Measurements from ENCODE around the gene CFLAR.

CFLAR gene

DNA sequence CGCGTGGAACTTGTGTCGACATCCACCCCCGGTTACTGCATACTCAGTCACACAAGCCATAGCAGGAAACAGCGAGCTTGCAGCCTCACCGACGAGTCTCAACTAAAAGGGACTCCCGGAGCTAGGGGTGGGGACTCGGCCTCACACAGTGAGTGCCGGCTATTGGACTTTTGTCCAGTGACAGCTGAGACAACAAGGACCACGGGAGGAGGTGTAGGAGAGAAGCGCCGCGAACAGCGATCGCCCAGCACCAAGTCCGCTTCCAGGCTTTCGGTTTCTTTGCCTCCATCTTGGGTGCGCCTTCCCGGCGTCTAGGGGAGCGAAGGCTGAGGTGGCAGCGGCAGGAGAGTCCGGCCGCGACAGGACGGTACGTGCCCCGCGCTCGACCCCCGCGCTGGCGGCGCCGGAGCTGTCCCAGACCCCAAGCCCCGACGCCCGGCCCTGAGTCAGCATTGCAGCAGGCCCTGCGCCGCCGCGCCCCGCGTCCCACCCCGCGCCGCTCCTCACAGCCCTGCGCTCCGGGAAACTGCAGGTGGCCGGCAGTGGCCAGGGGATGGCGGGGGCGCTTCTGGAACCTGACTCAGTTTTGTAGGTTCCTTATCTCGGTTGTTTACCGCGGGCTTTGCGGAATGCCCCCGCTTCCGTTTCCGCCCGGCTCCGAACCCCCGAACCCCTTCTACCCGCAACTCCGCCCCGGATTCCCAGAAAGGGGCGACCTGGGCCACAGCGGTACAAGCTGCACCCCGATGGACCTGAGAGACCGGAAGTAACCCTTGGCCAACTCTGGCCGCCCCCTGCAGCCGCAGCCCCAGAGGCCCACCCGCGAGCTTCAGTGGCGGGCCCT is at the start of gene CFLAR:
TSS of gene CFLAR (plus strand) at position 50 of the 844 bp plus-strand sequence. CDS start 13,702 bp downstream, outside the sequence.
- TF ChIP-seq, protein P1, sequence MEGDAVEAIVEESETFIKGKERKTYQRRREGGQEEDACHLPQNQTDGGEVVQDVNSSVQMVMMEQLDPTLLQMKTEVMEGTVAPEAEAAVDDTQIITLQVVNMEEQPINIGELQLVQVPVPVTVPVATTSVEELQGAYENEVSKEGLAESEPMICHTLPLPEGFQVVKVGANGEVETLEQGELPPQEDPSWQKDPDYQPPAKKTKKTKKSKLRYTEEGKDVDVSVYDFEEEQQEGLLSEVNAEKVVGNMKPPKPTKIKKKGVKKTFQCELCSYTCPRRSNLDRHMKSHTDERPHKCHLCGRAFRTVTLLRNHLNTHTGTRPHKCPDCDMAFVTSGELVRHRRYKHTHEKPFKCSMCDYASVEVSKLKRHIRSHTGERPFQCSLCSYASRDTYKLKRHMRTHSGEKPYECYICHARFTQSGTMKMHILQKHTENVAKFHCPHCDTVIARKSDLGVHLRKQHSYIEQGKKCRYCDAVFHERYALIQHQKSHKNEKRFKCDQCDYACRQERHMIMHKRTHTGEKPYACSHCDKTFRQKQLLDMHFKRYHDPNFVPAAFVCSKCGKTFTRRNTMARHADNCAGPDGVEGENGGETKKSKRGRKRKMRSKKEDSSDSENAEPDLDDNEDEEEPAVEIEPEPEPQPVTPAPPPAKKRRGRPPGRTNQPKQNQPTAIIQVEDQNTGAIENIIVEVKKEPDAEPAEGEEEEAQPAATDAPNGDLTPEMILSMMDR (conservative IDR thresholded peaks at IDR 0.05; ENCODE audit: low read depth, low read length) = no peak
- peak within 1 kb of the TSS; percentile 79 for H3K4me3 ChIP-seq (ENCODE audit: low read length)
- no peak for DNase-seq (ENCODE audit: low read depth)

DNA sequence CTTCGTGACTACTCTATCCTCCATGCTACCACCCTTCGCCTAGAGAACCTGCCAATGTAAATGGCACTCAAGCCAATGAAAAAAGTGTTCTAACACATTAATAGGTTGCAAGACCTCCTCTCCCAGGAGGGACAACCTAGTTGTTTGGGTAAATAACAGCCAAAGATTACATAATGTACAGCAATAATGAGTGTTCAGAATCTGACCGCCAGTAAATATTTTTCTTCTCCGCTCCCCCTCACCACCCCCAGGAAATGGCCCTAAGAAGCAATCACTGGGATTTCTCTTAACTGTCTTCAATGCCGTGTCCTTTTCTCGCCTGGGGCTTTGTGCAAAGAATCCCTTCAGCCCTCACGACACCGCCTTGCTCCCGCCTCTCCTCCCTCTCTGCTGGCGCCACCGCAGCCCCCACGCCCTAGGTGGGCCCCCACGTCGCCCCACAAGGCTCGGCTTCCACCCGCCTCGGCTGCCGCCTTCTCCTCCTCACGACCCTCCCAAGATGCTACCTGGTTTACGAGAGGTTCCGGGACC is 45.0 kb upstream of the CFLAR start:
- TF ChIP-seq, protein P1 (conservative IDR thresholded peaks at IDR 0.05; ENCODE audit: low read depth, low read length) = no peak
- H3K4me3 ChIP-seq (ENCODE audit: low read length) = peak overlapping the region; percentile 92
- no peak for DNase-seq (ENCODE audit: low read depth)

DNA sequence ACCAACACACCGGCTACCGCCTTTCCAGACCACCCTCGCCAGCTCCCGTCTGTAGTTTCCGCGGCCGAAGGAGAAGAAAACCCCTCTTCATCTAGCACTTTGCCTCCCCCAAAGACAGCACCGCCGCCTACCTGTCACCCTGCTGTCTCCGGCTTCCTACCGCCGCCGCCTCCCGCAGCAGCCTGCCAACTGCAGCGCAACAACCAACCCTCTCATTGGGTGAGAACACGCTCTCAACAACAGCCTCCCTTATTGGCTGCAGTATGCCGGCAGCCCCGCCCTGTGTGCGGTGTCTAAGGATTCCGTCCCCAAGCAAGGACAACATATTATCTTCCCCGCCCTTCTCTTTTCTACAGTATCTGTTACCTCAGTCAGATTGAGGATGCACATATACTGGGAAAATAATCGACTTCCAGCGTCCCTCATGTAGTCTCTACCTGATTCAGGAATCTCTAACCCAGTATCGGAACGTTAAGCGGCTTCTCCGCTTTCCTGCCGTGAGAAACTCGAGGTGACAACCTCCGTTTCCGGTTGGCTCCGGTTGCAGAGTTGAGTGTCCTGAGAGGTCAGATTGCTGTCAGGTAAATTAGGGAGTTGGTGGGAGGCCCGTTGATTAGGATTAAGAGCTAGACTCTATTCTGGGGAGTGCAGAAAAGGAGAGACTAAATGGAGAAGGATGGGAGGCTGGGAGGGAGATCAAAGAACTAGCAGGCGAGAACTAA is 44.3 kb upstream of the CFLAR start, which contains the start of the genes HYCC2 and NDUFB3:
TSS of gene HYCC2 (minus strand) at position 193 of the 722 bp plus-strand sequence. CDS start 47,662 bp downstream, outside the sequence.
TSS of gene NDUFB3 (plus strand) at position 523 of the 722 bp plus-strand sequence. CDS start 6,882 bp downstream, outside the sequence.
- TF ChIP-seq, protein P1 (conservative IDR thresholded peaks at IDR 0.05; ENCODE audit: low read depth, low read length) = peak; percentile 32
- DNase-seq (ENCODE audit: low read depth) = peak; percentile 77
- H3K4me3 ChIP-seq (ENCODE audit: low read length) = peak within 1 kb of the TSS; percentile 92

DNA sequence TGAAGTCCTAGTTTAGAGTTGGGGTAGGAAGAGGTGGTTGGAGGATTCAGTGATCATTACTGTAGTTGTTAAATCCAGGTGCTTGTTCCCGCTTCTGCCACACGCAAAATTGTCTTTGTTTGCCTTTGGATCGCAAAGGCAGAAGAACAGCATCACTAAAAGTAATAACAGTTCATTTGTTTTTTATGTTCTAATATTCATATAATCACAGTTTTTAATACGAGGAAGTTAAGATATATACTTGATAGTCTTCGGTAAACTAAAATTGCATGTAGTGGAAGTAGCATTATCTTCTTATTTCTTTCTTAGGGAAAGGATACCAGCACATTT is 43.8 kb upstream of the CFLAR start:
- TF ChIP-seq, protein P1 (conservative IDR thresholded peaks at IDR 0.05; ENCODE audit: low read depth, low read length) = no peak
- no peak for DNase-seq (ENCODE audit: low read depth)

DNA sequence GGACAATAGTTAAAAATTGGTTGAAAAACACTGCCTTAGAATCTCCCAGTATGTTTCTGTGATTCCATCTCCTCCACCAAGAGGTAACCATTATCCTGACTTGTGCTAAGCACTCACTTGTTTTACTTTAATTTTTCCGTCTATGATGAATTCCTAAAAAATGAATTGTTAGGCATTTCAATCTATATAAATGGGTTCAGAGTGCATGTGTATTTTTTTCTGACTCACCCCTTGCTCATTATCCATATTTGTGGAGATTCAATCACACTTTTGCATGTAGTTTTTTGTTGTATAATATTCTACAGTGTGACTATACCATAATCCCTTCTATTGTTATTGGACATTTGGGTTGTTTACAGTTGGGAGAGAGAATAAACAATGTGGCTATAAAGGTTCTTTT is 42.9 kb upstream of the CFLAR start:
- DNase-seq (ENCODE audit: low read depth) = no peak
- no peak overlapping the region for H3K4me3 ChIP-seq (ENCODE audit: low read length)
- TF ChIP-seq, protein P1 (conservative IDR thresholded peaks at IDR 0.05; ENCODE audit: low read depth, low read length) = no peak

More for the DNA sequence above, 43.8 kb upstream of the CFLAR start:
- peak overlapping the region; percentile 92 for H3K4me3 ChIP-seq (ENCODE audit: low read length)

DNA sequence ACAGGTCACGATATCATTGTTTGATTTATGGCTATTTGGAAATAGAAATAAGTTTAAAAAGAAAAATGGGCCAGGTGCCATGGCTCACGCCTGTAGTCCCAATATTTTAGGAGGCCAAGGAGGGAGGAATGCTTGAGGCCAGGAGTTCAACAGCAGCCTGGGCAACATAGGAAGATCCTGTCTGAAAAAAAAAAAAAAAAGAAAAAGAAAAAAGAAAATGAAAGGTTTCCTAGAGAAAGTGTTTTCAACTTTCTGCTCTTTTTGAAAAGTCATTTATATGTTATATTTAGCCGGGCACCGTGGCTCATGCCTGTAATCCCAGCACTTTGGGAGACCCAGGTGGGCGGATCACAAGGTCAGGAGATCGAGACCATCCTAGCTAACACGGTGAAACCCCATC is 41.0 kb upstream of the CFLAR start:
- no peak overlapping the region for H3K4me3 ChIP-seq (ENCODE audit: low read length)
- DNase-seq (ENCODE audit: low read depth) = no peak
- TF ChIP-seq, protein P1 (conservative IDR thresholded peaks at IDR 0.05; ENCODE audit: low read depth, low read length) = no peak

Measured in retinal pigment epithelial cell (primary cell).